HL-60 (cell line): ENCODE results near the gene PRDM16.
A peak's percentile ranks its signal among the peaks of the same experiment; 100 is the strongest.

Source experiments
- DNase-seq, 2 experiments: peaks; one replicate each; pipeline ENCODE4 v3.0.0-alpha.2; 2010 to 2020; ENCODE audit warnings: low read depth in 1 of 2, low spot score in 1 of 2
- H3K27ac ChIP-seq: fragments of 250-450 bp; sonication (Bioruptor Pico); replicated peaks from 2 replicates; pipeline ENCODE4 v1.5.1; 2020; ENCODE audit warnings: mild to moderate bottlenecking, moderate library complexity
- H3K27me3 ChIP-seq: fragments of 250-450 bp; sonication (Bioruptor Pico); 2 replicates; pipeline ENCODE4 v1.5.1; 2021; ENCODE audit warnings: mild to moderate bottlenecking, moderate library complexity; ENCODE audit not compliant: insufficient read depth, poor library complexity, severe bottlenecking
- H3K4me3 ChIP-seq: replicated peaks from 2 replicates; pipeline ENCODE4 v1.5.1; 2011; ENCODE audit warnings: mild to moderate bottlenecking, control low read depth, low read length; ENCODE audit not compliant: insufficient read depth
- CTCF ChIP-seq: IDR thresholded peaks from one replicate; pipeline ENCODE4 v1.5.1; 2011; ENCODE audit warnings: low read length, control low read depth, inconsistent platforms; ENCODE audit not compliant: insufficient read depth
- GABPA ChIP-seq: IDR thresholded peaks from 2 replicates; pipeline ENCODE4 v1.6.1; 2012; ENCODE audit warnings: low read depth
- POLR2AphosphoS5 ChIP-seq: IDR thresholded peaks from 2 replicates; pipeline ENCODE4 v1.6.1; 2012; ENCODE audit warnings: low read depth
- REST ChIP-seq: IDR thresholded peaks from 2 replicates; pipeline ENCODE4 v1.6.1; 2012; ENCODE audit warnings: low read depth; ENCODE audit not compliant: insufficient replicate concordance
- SPI1 ChIP-seq: IDR thresholded peaks from 2 replicates; pipeline ENCODE4 v1.6.1; 2012; ENCODE audit warnings: low read depth, mild to moderate bottlenecking, borderline replicate concordance

The PRDM16 gene

GRCh38 chr1:3091334-3091733 lies 22.3 kb downstream of the PRDM16 start:
- H3K27me3 ChIP-seq: no peaks in the 10 kb centered on the region
- DNase-seq: no peak
- TF ChIP-seq POLR2AphosphoS5 (no peak), SPI1 (no peak), REST (no peak), GABPA (no peak), CTCF (no peak)
- H3K4me3 ChIP-seq: no peak overlapping the region
- H3K27ac ChIP-seq: no peak overlapping the region

- no peak overlapping the region for H3K4me3 ChIP-seq
- no peak for DNase-seq
- no peaks in the 10 kb centered on the region for H3K27me3 ChIP-seq
- H3K27ac ChIP-seq: no peak overlapping the region
- TF ChIP-seq CTCF (no peak), REST (no peak), SPI1 (no peak), GABPA (no peak), POLR2AphosphoS5 (no peak)
These were observed 23.5 kb downstream of the PRDM16 start for GRCh38 chr1:3092530-3092929.

- TF ChIP-seq GABPA (no peak), SPI1 (0 out of 2 replicates have a peak, but pooled peaks have one; percentile 43)
- Histone ChIP-seq H3K27ac (no peak overlapping the region), H3K27me3 (no peaks in the 10 kb centered on the region), H3K4me3 (no peak overlapping the region)
- peak in 1 of 2 experiments; percentile 15 for DNase-seq
These were observed 25.1 kb downstream of the PRDM16 start for GRCh38 chr1:3093898-3094626.

- H3K27me3 ChIP-seq: no peaks in the 10 kb centered on the region
- no peak overlapping the region for H3K4me3 ChIP-seq
- TF ChIP-seq POLR2AphosphoS5 (no peak), SPI1 (no peak), REST (no peak), CTCF (no peak), GABPA (no peak)
- H3K27ac ChIP-seq: no peak overlapping the region
- no peak for DNase-seq
These were observed 26.1 kb downstream of the PRDM16 start for GRCh38 chr1:3094863-3095780.
